ENCODE data around the gene TNXB. TPM values are rescaled to one million over a fixed set of nuclear protein-coding genes. Genes with fewer than 3 reads are reported as not detected.

The TNXB gene
- total RNA-seq, 1 experiment from 2014 or later = 1.4 TPM

DNA sequence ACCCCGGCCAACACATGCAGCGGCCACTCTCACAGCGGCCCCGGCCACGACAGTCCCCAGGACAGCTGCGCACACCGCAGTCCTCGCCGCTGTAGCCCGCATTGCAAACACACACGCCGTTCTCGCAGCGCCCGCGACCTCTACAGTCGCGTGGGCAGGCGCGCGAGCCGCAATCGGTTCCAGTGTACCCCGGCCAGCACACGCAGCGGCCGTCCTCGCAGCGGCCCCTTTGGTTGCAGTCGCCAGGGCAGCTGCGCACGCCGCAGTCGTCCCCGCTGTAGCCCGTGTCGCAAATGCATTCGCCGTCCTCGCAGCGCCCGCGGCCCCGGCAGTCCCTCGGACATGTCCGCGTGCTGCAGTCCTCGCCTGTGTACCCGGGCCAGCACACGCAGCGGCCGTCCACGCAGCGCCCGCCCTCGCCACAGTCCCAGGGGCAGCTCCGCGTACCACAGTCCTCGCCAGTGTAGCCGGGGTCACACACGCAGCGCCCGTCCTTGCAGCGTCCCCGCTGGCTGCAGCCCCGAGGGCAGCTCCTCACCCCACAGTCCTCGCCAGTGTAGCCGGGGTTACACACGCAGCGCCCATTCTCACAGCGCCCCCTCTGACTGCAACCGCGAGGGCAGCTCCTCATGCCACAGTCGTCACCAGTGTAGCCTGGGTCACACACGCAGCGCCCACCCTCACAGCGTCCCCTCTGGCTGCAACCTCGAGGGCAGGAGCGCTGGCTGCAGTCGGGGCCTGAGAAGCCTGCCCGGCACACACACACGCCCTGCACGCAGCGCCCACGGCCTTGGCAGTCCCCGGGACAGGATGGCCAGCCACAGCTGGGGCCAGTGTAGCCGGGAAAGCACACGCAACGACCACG, 12.5 kb downstream of the TNXB start:
- in situ Hi-C loops (cut with HindIII; ENCODE audit: low pct_unique_long_range_greater_than_20kb, low sequenced_read_pairs) = no loop called here
- DNase-seq (ENCODE audit: low read depth) = no peak

DNA sequence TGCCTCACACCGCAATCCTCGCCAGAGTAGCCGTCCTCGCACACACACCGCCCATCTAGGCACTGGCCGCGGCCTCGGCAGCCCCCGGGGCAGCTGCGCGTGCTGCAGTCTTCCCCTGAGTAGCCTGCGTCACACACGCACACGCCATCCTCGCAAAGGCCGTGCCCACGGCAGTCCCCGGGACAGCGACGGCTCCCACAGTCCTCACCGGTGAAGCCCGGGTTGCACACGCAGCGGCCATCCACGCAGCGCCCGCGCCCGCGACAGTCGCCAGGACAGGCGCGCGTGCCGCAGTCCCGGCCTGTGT, 13.1 kb downstream of the TNXB start:
- in situ Hi-C loops (cut with HindIII; ENCODE audit: low pct_unique_long_range_greater_than_20kb, low sequenced_read_pairs) = no loop called here
- no peak for DNase-seq (ENCODE audit: low read depth)

DNA sequence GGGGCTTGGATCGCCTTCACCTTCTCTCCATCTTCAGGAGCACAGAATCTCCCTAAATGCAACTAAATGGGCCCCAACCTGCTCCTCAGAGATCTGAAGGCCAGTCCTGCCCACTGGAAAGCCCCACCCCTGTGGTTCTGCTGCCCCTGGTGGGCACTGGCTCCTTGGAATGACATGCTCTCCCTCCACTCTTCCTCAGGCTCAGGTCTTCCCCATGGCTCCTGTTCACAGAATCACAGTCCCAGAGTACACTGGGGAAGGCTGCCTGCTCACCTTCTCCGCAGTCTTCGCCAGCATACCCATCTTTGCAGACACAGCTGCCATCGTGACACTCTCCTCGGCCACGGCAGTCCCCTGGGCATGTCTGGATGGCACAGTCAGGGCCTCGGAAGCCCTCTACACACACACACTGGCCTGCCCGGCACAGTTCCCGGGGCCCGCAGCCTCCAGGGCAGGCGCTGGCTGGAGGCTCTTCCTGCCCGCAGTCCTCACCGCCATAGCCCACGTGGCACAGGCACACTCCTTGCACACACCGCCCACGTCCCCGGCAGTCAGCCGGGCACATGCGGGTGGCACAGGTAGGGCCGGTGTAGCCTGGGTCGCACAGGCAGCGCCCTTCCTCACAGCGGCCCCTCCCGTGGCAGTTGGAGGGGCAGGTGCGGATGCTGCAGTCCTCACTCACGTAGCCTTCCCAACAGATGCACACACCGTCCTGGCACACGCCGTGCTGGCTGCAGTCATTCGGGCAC, 13.6 kb downstream of the TNXB start:
- no peak for DNase-seq (ENCODE audit: low read depth)
- in situ Hi-C loops (cut with HindIII; ENCODE audit: low pct_unique_long_range_greater_than_20kb, low sequenced_read_pairs) = no loop called here

DNA sequence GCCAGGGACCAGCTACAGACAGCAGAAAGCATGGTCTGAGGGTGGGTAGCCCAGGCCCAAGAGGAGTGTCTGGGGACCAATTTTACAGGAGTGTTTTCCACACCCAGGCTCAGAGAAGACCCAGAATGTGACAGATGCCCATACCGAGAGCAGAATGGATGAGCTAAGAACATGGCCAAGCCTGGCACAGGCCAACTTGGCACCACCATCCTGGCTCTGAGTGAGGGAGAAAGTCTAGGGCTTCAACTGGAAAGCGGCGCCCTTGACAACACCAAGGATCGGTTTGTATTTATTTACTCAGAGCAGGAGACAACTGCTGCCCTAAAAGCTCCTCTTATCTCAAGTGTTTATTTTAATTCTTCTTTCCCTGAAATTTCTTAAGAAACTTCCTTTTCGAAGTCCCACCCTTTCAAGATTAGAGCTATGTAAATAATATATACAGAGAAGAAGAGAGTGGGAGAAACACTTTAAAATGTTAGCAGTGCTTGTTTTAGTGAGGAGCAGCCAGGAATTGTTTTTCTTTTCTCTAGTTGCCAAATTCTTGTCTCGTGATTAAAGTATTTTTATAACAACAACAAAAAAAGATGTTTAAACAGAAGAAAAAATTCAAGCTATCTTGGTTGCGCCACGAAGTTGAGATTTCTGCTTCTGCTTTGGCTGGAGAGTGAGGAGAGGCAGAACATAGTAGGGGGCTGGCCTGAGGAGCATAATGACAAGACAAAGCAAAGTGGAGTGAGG, 16.2 kb downstream of the TNXB start:
- DNase-seq (ENCODE audit: low read depth) = no peak
- in situ Hi-C loops (cut with HindIII; ENCODE audit: low pct_unique_long_range_greater_than_20kb, low sequenced_read_pairs) = no loop called here

DNA sequence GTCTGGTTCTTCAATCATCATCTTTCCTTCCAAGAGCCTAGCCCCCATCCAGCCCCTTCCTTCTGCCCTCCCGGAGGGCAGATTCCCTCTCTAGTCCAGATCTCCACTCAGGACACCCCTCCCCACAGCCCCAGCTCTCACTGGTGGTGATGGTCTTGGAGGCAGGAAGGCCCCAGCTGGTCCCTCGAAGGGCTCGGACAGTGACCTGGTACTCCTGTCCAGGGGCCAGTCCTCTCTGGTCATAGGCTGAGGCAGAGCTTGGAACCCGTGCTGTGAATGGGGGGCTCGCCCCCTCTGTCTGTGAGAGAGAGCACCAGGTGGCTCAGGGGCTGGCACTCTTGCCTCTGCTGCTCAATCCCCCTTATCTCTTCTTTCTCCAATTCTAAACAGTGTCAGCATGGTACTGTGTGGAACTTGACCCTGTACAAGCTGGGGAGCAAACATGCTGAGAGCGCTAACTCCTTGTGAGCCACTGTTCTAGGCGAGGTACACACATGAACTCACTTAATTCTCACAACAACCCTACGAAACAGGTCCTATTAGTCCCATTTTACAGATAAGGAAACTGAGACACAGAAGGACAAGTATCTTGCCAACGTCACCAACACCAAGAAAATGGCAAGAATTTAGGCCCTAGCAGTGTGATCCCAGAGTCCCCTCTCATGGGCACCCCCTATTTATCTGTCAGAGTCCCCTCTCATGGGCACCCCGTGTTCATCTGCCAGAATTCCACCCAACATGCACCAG, 19.9 kb downstream of the TNXB start:
- no peak for DNase-seq (ENCODE audit: low read depth)
- in situ Hi-C loops (cut with HindIII; ENCODE audit: low pct_unique_long_range_greater_than_20kb, low sequenced_read_pairs) = no loop called here

- in situ Hi-C loops (cut with HindIII; ENCODE audit: low pct_unique_long_range_greater_than_20kb, low sequenced_read_pairs) = no loop called here
- no peak for DNase-seq (ENCODE audit: low read depth)
Observed at GRCh38 chr6:32088487-32089049, 20.6 kb downstream of the TNXB start.

DNA sequence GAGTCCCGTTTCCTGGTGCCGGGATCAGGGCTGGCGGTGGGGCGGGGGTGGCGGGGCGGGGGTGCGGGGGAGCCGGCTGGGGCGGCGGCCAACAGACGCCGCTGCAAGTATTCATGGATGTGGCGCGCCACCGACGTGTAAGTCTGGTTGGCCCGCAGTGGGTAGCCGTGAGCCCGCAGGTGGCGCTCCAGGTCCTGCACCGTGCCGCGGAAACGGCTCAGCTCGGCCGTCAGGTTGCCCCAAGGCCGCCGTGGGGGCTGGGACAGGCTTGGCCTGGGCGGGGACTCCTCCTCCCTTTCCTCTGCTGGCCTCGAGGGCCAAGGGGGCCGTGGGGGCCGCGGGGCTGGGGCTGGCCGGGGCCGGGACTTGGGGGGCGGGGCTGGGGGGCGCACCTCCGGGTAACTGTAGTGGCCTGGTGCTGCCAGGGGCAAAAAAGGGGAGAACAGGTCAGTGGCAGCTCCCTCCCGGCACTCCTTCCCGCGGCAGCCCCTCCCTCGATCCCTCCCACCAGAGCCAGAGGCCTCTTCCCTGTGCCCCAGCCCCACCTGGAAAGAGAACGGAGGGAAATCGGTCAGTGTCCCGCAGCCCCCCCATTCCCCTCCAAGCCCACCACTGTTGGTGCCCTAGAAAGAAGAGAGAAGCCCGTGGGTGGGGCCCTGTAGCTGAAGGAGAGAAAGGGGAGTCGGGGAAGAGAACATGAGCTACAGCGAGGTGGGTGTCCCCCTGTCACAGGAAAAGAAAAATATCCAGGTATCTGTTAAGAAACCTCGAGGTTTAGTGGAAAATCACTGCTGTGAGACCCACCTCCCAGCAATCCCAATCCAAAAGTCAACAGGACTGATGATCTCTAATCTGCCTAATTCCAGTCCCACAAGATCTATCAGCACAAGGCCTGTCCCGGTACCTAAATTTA, 21.3 kb downstream of the TNXB start:
- in situ Hi-C loops (cut with HindIII; ENCODE audit: low pct_unique_long_range_greater_than_20kb, low sequenced_read_pairs) = no loop called here
- DNase-seq (ENCODE audit: low read depth) = no peak

GRCh38 chr6:32086661-32087573, 22.2 kb downstream of the TNXB start:
- in situ Hi-C loops (cut with HindIII; ENCODE audit: low pct_unique_long_range_greater_than_20kb, low sequenced_read_pairs) = no loop called here
- DNase-seq (ENCODE audit: low read depth) = no peak

- in situ Hi-C loops (cut with HindIII; ENCODE audit: low pct_unique_long_range_greater_than_20kb, low sequenced_read_pairs) = no loop called here
- no peak for DNase-seq (ENCODE audit: low read depth)
Observed at GRCh38 chr6:32085759-32086459, 23.2 kb downstream of the TNXB start.

- in situ Hi-C loops (cut with HindIII; ENCODE audit: low pct_unique_long_range_greater_than_20kb, low sequenced_read_pairs) = no loop called here
- no peak for DNase-seq (ENCODE audit: low read depth)
Observed at GRCh38 chr6:32084780-32085179, 24.4 kb downstream of the TNXB start.

GRCh38 chr6:32083812-32084768, 25.0 kb downstream of the TNXB start:
- no peak for DNase-seq (ENCODE audit: low read depth)
- in situ Hi-C loops (cut with HindIII; ENCODE audit: low pct_unique_long_range_greater_than_20kb, low sequenced_read_pairs) = no loop called here

- no peak for DNase-seq (ENCODE audit: low read depth)
- in situ Hi-C loops (cut with HindIII; ENCODE audit: low pct_unique_long_range_greater_than_20kb, low sequenced_read_pairs) = no loop called here
Observed at GRCh38 chr6:32082935-32083334, 26.2 kb downstream of the TNXB start.

DNA sequence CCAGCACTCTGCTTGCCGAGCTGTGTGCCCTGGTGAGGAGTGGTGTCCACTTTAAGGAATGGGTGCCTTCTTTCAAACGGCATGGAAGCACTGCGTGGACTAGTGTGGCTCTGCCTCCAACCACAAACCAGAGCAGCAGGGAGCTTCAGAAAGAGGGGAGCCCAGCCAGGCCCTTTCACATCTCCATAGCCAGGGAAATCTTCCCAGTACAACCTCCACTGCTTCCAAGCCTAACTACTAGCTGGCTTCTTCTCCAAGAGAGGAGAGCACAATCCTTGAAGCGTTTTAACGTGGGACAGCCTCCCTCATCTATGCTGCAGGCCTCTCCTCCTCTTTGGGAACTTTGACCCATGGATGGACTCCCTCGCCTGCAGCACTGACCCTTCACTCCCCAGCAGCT, 26.7 kb downstream of the TNXB start:
- in situ Hi-C loops (cut with HindIII; ENCODE audit: low pct_unique_long_range_greater_than_20kb, low sequenced_read_pairs) = no loop called here
- no peak for DNase-seq (ENCODE audit: low read depth)

DNA sequence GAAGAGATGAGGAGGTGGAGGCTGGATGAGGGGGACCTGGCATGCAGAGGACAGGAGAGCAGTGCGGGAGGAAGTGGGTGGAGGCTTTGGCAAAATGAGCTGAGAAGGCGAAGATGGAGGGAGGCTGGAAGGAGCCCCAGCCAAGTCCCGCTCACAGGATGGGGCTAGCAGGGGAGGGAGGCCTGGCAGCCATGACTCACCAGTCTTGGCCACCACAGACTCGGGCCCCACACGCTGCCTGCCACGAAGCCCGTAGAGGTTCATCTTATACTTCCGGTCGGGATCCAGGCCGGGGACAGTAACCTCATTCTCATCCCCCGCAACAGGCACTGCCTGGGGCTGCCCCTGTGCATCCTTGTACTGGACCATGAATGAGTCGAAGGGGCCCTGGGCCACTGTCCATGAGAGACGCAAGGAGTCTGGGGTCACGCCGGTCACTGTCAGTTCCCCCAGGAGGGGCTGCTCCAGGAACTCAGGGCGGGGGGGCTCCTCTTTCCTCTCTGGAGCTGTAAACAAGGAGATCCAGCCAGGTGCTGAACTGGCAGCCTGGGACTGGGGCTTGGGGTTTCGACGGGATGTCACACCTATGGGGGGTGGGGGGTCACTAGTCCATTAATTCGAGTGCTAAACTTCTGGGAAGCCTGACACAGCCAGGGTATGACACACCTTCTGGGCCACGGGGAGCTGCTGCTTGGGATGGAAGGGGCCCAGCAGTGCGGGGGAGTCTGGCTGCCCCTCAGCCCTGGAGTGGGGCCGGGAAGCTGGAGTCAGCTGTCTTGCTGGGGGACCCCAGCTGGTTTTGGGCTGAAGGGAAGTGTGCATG, 27.8 kb downstream of the TNXB start:
- in situ Hi-C loops (cut with HindIII; ENCODE audit: low pct_unique_long_range_greater_than_20kb, low sequenced_read_pairs) = no loop called here
- DNase-seq (ENCODE audit: low read depth) = no peak

Data from Caki2 (cell line).